Hypothalamus (tissue), 51 donors: ENCODE measurements around the gene SLC9A5.

Experiments used
- DNase-seq, 51 donors: peaks; one replicate each; lab custom pipeline; 2025; lab: John Stamatoyannopoulos, UW

The SLC9A5 gene

DNA sequence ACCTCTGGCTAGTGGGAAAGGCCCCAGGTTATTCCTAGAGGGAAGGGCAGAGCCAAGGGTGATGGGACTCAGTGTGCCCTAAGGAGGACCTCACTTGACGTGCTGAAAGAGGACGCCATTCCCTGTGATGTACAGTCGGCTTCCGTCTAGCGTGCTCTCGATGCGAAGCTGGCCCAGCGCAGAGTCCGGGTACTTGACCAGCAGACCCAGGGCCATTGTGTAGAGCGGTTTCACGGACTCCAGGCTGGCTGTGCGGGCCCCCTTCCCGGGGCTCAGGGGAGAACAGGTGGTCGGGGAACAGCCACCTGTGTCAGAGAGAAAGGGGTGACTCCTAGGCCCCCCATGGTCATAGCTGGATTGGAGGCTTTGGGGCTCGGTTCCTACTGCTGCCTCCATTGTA, 50.5 kb downstream of the SLC9A5 start:
- DNase-seq, result no peak

DNA sequence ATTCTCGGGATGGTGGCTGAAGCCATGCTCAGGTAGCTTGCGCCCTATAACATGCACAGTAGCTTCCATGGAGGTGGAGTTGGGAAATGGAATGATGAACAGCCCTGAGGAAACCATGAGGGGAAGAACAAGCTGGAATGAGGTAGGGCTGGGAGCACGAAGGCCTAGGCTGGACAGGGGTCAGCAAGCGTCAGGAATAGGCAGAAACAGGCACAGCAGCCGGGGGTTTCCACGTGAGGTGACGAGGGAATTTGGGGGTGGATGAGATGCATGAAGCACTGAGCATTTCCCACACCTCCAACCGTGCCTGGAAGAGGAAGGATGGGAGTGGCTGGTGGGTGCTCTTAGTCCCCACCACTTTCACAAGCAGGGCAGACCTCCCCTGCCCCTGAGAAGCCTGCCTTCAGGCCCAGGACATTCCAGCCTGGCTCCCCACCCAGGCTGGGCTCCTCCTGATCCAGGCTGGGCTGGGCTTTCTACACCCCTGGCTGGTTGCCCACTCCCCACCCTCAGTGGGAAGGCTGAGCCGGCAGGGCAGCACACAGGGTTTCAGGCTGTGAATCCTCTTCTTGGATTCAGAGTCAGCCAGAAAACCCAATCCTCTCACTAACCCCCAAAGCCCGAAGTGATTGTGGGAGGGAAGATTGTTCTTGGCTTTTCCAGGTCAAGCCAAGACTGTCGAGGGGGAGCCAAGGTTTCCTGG, 52.5 kb downstream of the SLC9A5 start:
- DNase-seq, result no peak

DNA sequence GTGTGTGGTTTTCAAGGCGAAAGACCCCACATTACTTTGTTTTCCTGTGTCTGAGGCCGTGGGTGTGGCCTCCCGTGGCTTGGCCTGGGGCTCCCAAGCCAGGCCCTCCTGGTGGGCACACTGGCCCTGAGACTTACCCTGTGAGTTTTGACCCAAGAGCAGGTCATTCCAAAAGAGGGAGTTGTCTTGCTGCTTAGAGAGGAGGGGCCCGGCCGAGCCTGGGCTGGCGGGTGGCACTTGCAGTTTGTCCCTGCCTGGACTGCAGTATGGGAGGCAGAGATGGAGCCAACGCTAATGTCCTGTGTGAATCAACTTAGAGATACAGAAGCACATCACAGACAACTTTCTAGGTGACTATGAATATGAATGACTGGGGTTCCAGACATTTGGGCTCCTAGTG, 53.3 kb downstream of the SLC9A5 start:
- no peak for DNase-seq

DNA sequence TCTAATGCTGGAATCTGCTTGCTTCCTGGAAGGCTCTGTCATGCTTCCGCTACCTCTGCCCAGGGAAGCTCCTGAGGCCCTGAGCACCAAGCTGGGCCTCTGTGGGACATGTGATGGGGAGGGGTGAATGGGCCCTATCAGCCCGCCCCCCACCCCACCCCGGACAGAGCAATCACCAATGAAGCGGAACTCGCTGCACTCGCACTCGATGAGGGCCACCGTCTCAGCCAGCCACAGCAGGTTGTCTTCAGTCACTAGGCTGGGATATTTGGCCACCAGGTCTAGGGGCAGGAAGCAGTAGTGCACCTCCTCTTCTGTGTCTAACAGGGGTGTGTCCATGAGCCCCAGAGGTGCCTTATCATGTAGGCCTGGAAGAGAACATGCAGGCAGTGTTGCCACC, 54.2 kb downstream of the SLC9A5 start:
- DNase-seq, result no peak

DNA sequence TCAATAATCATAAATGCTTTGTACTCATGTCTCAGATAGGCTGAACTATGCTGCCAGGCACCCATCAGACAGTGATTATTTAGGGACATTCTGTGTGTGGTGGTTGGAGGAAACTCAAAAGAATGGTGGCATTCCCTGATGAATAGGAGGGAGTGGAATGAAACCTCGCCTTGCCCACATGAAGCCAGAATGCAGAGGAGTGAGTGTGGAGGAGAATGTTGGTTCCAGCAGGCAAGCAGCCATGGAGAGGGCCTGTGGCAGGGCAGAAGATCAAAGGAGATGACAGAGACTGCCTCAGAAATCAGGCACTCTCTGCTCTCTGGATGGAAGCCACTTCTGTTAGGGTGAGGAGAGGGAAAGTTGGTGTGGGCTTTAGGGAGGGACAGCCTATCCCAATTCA, 55.2 kb downstream of the SLC9A5 start:
- DNase-seq, result no peak

DNA sequence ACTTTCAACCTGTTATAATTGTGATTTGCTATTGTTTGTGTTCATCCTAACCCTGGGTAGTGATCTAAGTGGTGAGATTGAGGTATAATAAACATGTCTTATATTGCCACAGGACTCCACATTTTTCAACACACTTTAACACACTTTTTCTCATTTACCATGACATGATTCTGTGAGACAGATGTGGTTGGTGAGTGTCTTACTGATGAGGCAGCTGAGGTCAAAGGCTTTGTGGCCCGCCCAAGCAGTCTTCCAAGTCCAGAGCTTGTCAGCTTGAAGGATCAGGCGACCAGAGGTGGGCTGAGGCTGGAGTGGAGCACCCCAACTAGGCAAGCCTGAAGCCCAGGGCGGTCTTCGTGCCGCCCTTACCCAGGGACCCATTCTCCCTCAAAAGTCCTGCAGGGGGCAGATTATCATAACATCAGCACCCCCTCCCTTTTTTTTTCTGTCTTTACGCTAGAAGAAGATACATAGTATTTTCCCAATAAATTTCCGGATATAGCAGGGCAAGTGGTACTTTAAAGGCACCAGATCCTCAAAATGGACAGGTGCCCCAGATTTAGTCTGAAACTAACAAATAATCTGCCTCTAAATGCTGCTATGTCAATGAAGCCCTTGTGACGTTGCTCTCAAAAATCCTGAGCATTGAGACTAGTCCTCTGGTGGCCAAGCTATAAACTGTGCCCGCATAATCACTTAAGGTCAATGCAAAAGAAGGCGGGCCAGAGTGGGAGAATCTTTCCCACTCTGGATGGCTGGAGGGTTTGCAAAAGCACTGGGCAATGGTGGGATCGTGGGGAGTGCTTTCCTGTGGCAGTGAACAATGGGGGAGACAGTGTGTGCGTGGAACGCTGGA, 56.7 kb downstream of the SLC9A5 start:
- DNase-seq, result no peak

DNA sequence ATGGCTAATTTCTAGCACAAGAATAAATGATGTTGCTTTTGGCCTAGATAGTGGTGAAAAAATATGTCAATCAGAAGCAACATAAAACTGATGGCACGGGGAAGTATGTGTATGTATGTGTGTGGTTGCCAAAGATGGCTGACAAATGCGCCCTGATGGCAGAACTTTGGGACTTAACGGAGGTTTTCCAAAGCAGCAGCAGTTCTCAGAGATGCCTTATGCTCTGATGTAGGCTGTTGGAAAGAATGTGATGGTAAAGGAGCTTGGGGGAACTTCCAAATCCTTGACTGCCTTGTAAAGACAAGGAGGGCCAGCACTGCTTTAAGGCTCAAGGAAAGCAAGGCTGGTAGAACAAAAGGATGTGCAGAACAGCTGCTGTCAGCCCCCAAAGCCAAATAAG, 61.8 kb downstream of the SLC9A5 start:
- no peak for DNase-seq

DNA sequence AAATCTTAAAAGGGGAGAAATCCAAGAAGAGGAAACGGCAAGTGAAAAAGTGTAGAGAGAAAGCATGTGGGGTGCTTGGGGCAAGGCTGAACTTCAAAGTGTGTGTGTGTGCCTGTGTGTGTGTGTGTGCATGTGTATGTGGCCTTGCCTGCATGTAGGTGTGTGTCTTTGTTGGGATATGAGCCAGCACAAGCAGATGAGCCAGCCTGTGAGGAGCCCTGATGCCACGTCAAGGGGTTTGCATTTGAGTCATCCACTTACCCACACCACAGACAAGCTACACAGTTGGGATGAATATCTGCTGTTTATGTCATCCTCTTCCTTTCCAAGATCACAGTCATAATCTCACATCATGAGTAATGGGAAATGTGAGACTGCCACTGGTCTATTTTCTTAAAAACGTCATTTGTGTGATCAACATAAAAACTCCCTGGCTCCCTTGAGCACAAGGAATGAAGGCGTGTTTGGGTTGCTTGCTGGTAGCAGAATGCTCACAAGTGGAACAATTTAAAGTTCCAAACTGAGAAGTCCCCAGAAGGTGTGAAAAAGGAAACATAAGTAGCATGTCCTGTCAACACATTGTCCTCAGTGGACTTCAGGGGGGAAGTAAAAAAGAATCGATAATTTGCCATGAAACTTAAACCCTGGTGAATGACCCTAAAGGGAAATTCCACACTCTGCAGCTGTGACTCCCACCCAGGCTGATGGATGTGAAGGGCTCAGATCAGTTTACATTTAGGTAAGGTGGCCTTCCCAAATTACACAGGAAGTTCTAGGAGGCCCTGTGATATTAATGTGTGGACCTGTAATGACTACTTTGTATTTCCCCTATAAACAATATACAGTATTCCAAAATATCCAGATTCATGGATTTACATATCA, 63.1 kb downstream of the SLC9A5 start:
- peak in 1 of 51 donors; percentile 40 for DNase-seq

DNA sequence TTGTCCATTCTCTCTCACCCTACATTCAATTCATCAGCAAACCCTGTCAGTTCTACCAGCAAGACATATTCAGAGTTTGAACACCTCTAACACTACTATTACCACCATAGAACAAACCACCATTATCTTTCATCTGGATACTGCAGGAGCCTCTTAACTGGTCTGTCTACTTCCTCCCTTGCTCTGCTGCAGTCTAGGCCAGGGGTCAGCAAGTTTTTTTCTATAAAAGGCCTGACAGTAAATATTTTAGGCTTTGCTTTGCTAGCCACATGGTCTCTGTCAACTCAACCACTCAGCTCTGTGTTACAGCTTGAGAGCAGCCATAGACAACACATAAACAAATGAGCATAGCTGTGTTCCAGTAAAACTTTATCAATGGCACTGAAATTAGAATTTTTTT, 63.9 kb downstream of the SLC9A5 start:
- DNase-seq, result no peak

DNA sequence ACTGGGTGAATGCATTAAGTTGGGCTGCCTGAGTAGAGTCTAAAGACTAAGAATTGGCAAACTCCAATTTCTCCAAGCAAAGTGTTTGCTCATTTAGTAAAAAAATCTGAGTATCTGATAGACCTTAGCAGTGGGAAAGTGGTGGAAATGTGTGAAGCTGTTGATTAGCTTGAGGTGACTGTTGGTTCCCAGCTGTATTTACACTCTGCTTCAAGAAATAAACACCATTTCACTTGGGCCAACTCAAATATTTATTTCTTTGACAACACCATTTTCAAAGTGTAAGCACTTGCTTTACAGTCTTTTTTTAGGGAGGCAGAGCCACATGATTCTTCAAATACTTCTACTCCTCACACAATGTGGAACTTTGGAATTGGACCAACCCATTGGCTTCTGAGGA, 69.1 kb downstream of the SLC9A5 start:
- DNase-seq, result no peak
